ENCODE results near the gene TCTN2.

TCTN2 gene

DNA sequence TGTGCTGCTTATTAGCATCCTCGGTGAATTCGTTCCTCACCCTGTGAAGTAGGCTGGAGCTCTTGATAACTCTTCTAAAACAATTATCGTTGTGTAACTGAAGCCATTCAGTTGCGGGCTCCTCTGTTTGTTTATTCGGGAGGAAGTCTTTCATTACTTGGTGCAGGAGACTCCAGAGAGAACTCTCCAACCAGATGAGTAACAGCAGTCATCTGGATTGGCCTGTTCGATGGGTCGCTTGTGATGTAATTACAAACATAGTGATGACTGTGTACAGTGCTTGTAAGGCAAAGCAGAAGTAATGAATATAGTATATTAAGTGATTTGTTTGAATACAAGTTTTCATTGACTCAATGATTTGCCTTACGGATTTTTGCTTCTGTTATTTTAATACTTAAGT is 52.1 kb downstream of the TCTN2 start:
- peaks cover 66% of the 10 kb centered on the region for H3K36me3 ChIP-seq (ENCODE audit: control insufficient read depth, low read length)
- TF ChIP-seq EZH2phosphoT487 (IDR thresholded peaks at IDR 0.05; ENCODE audit: borderline replicate concordance, low read length) (no peak), CTCF (IDR thresholded peaks at IDR 0.05; ENCODE audit: low read depth, low read length, poor library complexity, severe bottlenecking) (no peak)

DNA sequence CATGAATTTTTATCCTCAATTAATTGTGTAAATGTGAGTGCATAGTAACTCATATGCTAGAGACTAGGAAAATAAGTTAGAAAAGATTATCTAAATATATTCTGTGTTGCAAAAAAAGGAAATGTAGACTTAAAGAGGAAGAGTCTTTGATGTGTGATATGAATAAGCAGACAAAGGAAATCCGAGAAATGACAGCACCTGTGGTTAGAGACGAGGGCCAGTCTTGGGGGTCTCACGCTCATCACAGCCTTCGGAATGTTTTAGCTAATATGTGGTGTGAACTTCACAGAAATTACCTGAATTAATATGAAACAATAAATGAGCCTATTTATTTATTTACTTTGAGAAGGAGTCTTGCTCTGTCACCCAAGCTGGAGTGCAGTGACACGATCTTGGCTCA is 52.9 kb downstream of the TCTN2 start:
- Histone ChIP-seq H3K27me3 (ENCODE audit: control insufficient read depth, low read length) (no peaks in the 10 kb centered on the region), H3K9me2 (replicated peaks; ENCODE audit: control insufficient read depth, low read length) (no peaks in the 10 kb centered on the region), H3K4me3 (ENCODE audit: low read length) (no peak overlapping the region), H4K20me1 (ENCODE audit: control insufficient read depth, insufficient read depth, low read depth, low read length) (no peaks in the 10 kb centered on the region), H3K79me2 (ENCODE audit: control insufficient read depth, low read length) (no peaks in the 10 kb centered on the region), H3K36me3 (ENCODE audit: control insufficient read depth, low read length) (peaks cover 73% of the 10 kb centered on the region), H3K4me1 (ENCODE audit: control insufficient read depth, low read length) (peaks cover 12% of the 10 kb centered on the region), H3K4me2 (ENCODE audit: low read length) (no peak overlapping the region), H3K27ac (ENCODE audit: low read depth, low read length) (no peak overlapping the region), H3F3A (ENCODE audit: control insufficient read depth, insufficient read depth) (no peaks in the 10 kb centered on the region), H3K9me3 (ENCODE audit: control insufficient read depth, insufficient read depth, low read length) (no peaks in the 10 kb centered on the region)
- TF ChIP-seq EZH2phosphoT487 (IDR thresholded peaks at IDR 0.05; ENCODE audit: borderline replicate concordance, low read length) = no peak
- TF ChIP-seq CTCF (IDR thresholded peaks at IDR 0.05; ENCODE audit: low read depth, low read length, poor library complexity, severe bottlenecking) = no peak

More for the DNA sequence above, 52.1 kb downstream of the TCTN2 start:
- H3K27ac ChIP-seq (ENCODE audit: low read depth, low read length) = no peak overlapping the region
- no peaks in the 10 kb centered on the region for H3K9me3 ChIP-seq (ENCODE audit: control insufficient read depth, insufficient read depth, low read length)
- H3K79me2 ChIP-seq (ENCODE audit: control insufficient read depth, low read length) = 0 out of 2 replicates have a peak, but pooled peaks cover 1% of the 10 kb centered on the region
- no peak overlapping the region for H3K4me3 ChIP-seq (ENCODE audit: low read length)
- no peak overlapping the region for H3K4me2 ChIP-seq (ENCODE audit: low read length)
- peaks cover 12% of the 10 kb centered on the region for H3K4me1 ChIP-seq (ENCODE audit: control insufficient read depth, low read length)
- no peaks in the 10 kb centered on the region for H4K20me1 ChIP-seq (ENCODE audit: control insufficient read depth, insufficient read depth, low read depth, low read length)
- no peaks in the 10 kb centered on the region for H3K9me2 ChIP-seq (replicated peaks; ENCODE audit: control insufficient read depth, low read length)
- H3K27me3 ChIP-seq (ENCODE audit: control insufficient read depth, low read length) = no peaks in the 10 kb centered on the region
- H3F3A ChIP-seq (ENCODE audit: control insufficient read depth, insufficient read depth) = no peaks in the 10 kb centered on the region

DNA sequence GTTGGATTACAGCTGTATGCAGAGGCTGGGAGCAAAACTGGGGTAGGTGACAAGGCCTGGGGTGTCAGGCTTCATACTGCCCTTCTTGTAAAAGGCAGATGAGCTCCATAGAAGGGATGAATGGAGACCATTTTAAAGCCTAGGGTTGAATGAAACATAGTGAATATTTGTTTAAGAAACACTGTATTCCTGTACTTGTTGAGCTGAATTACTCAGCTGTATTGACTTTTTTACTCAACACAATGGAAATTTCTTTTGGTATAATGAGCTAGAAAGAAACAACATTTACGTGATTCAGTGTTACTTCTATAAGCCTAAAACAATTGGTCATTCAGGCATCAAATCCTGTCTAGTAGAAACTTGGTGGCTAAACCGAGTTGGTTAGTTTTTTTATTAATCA is 55.3 kb downstream of the TCTN2 start:
- no peak for TF ChIP-seq EZH2phosphoT487 (IDR thresholded peaks at IDR 0.05; ENCODE audit: borderline replicate concordance, low read length)
- H3K9me3 ChIP-seq (ENCODE audit: control insufficient read depth, insufficient read depth, low read length) = no peaks in the 10 kb centered on the region
- peaks cover 71% of the 10 kb centered on the region for H3K36me3 ChIP-seq (ENCODE audit: control insufficient read depth, low read length)
- H3K4me1 ChIP-seq (ENCODE audit: control insufficient read depth, low read length) = peaks cover 12% of the 10 kb centered on the region
- H4K20me1 ChIP-seq (ENCODE audit: control insufficient read depth, insufficient read depth, low read depth, low read length) = no peaks in the 10 kb centered on the region
- no peak overlapping the region for H3K27ac ChIP-seq (ENCODE audit: low read depth, low read length)
- no peaks in the 10 kb centered on the region for H3F3A ChIP-seq (ENCODE audit: control insufficient read depth, insufficient read depth)
- H3K4me3 ChIP-seq (ENCODE audit: low read length) = no peak overlapping the region
- H3K9me2 ChIP-seq (replicated peaks; ENCODE audit: control insufficient read depth, low read length) = no peaks in the 10 kb centered on the region
- H3K79me2 ChIP-seq (ENCODE audit: control insufficient read depth, low read length) = no peaks in the 10 kb centered on the region
- no peaks in the 10 kb centered on the region for H3K27me3 ChIP-seq (ENCODE audit: control insufficient read depth, low read length)
- no peak overlapping the region for H3K4me2 ChIP-seq (ENCODE audit: low read length)

- H3F3A ChIP-seq (ENCODE audit: control insufficient read depth, insufficient read depth) = no peaks in the 10 kb centered on the region
- H3K4me1 ChIP-seq (ENCODE audit: control insufficient read depth, low read length) = peaks cover 12% of the 10 kb centered on the region
- TF ChIP-seq CTCF (IDR thresholded peaks at IDR 0.05; ENCODE audit: low read depth, low read length, poor library complexity, severe bottlenecking) (no peak), EZH2phosphoT487 (IDR thresholded peaks at IDR 0.05; ENCODE audit: borderline replicate concordance, low read length) (no peak)
- no peak overlapping the region for H3K27ac ChIP-seq (ENCODE audit: low read depth, low read length)
- H3K9me2 ChIP-seq (replicated peaks; ENCODE audit: control insufficient read depth, low read length) = no peaks in the 10 kb centered on the region
- H3K27me3 ChIP-seq (ENCODE audit: control insufficient read depth, low read length) = no peaks in the 10 kb centered on the region
- H3K9me3 ChIP-seq (ENCODE audit: control insufficient read depth, insufficient read depth, low read length) = no peaks in the 10 kb centered on the region
- no peak overlapping the region for H3K4me3 ChIP-seq (ENCODE audit: low read length)
- H3K36me3 ChIP-seq (ENCODE audit: control insufficient read depth, low read length) = peaks cover 76% of the 10 kb centered on the region
- no peaks in the 10 kb centered on the region for H3K79me2 ChIP-seq (ENCODE audit: control insufficient read depth, low read length)
- no peak overlapping the region for H3K4me2 ChIP-seq (ENCODE audit: low read length)
- H4K20me1 ChIP-seq (ENCODE audit: control insufficient read depth, insufficient read depth, low read depth, low read length) = no peaks in the 10 kb centered on the region; the same call in 1 of the 2 replicates
These were observed 56.0 kb downstream of the TCTN2 start for GRCh38 chr12:123726962-123727361.
